Smooth muscle cell (in vitro differentiated cells): Measurements from ENCODE around the gene PODN. TPM values are rescaled to one million over a fixed set of nuclear protein-coding genes. Genes with fewer than 3 reads are reported as not detected.

ENCODE experiments used
- DNase-seq: peaks from one replicate; lab custom pipeline; 2025; ENCODE audit not compliant: unreplicated experiment; lab: John Stamatoyannopoulos, UW
- H2AFZ ChIP-seq: fragments of 200-600 bp; sonication (generic); 2 replicates; pipeline ENCODE4 v1.6.0; 2016; ENCODE audit warnings: antibody characterized with exemption, low read depth, mild to moderate bottlenecking
- H3F3A ChIP-seq: fragments of 200-600 bp; sonication (generic); 2 replicates; pipeline ENCODE4 v1.6.0; 2017; ENCODE audit warnings: antibody characterized with exemption, low read depth
- H3K27ac ChIP-seq: fragments of 200-600 bp; sonication (generic); 2 replicates; pipeline ENCODE4 v1.5.1; 2016; ENCODE audit warnings: low read depth, mild to moderate bottlenecking
- H3K27me3 ChIP-seq: fragments of 200-600 bp; sonication (generic); 2 replicates; pipeline ENCODE4 v1.6.1; 2016; ENCODE audit warnings: low read depth, mild to moderate bottlenecking
- H3K36me3 ChIP-seq: fragments of 200-600 bp; sonication (generic); 2 replicates; pipeline ENCODE4 v1.5.1; 2016; ENCODE audit warnings: low read depth
- H3K4me1 ChIP-seq: fragments of 200-600 bp; sonication (generic); 2 replicates; pipeline ENCODE4 v1.5.1; 2016; ENCODE audit warnings: low read depth
- H3K4me2 ChIP-seq: fragments of 200-600 bp; sonication (generic); 2 replicates; pipeline ENCODE4 v1.6.0; 2016; ENCODE audit warnings: mild to moderate bottlenecking
- H3K4me3 ChIP-seq: fragments of 200-600 bp; sonication (generic); 2 replicates; pipeline ENCODE4 v1.5.1; 2016; ENCODE audit warnings: mild to moderate bottlenecking
- H3K79me2 ChIP-seq: fragments of 200-600 bp; sonication (generic); 2 replicates; pipeline ENCODE4 v1.6.0; 2016; ENCODE audit warnings: low read depth, mild to moderate bottlenecking
- H3K9ac ChIP-seq: fragments of 200-600 bp; sonication (generic); 2 replicates; pipeline ENCODE4 v1.6.0; 2016; ENCODE audit warnings: low read depth
- H3K9me3 ChIP-seq: fragments of 200-600 bp; sonication (generic); replicated peaks from 2 replicates; pipeline ENCODE4 v1.5.1; 2016; ENCODE audit warnings: low read depth
- H4K20me1 ChIP-seq: fragments of 200-600 bp; sonication (generic); 2 replicates; pipeline ENCODE4 v1.6.0; 2016; ENCODE audit warnings: low read depth
- CTCF ChIP-seq: fragments of 200-600 bp; sonication (generic); IDR thresholded peaks from 2 replicates; pipeline ENCODE4 v1.5.1; 2017; ENCODE audit warnings: borderline replicate concordance, mild to moderate bottlenecking, antibody characterized with exemption; ENCODE audit not compliant: insufficient read depth, poor library complexity, severe bottlenecking
- WGBS: methylation state at CpG from one replicate; pipeline ENCODE4 v1.1.7; 2016; ENCODE audit warnings: low lambda C conversion rate; 5-methylcytosine and 5-hydroxymethylcytosine counted together
- polyA plus RNA-seq: library from polyadenylated mRNA; unstranded; fragments of >200 nt; fragmentation: Nextera tagmentation; extraction: Ambion mirVana; gene quantifications from 2 replicates; pipeline ENCODE4 v1.2.1, GENCODE V29; 2016
- total RNA-seq: library from RNA; depleted of rRNA; stranded (reverse); fragments of >200 nt; gene quantifications from 2 replicates; pipeline ENCODE4 v1.2.3, GENCODE V29; 2014

The PODN gene
- total and polyA plus RNA-seq, 2 experiments from 2014 or later = 0.27 to 0.45 TPM

DNA sequence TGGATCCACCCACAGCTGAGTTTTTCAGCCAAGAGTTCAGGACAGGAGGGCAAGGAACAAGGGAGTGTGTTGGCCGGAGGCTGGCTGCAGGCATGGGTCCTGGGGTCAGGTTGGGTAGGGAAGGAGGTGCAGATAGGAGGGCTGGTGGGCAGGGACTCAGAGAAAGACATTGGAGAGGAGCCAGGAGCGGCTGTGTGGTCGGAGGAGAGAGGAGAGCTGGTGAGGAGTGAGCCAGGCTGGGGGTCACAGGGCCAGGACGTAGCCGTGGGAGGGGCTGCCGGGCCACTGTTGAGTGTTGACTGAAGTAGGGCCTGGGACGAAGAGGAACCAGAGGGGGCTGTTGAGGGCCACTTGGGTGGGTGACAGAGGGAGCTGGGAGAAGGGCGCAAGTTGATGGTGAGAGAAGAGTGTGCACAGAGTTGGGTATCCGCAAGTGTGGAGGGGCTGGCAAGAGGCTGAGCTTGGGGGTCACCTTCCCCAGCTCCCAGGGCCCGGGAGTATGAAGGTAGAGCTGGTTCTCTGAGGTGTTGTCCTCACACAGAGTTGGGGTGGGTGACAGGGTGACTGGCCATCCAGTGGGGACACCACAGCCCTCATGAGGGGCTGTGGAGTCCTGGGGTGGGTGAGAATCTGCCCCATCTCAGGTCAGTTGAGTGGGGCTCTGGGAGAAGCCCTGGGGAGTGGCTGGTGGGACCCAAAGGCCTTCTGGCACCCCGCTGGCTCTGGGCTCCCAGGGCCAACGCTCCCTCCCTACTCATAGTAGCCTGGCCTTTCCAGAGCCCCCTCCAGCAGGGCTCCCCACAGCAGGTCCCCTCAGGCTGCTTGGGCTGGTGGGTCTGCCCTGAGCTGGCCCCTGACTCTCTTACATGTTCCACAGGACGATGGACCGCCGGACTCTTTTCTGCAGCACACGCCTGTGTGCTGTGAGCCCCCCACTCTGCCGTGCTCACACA lies 21.9 kb downstream of the PODN start:
- Histone ChIP-seq H3K9ac (no peak overlapping the region), H2AFZ (no peak overlapping the region), H3K4me1 (no peaks in the 10 kb centered on the region), H3K4me3 (no peak overlapping the region), H3K79me2 (no peaks in the 10 kb centered on the region), H3K9me3 (no peaks in the 10 kb centered on the region), H3F3A (no peaks in the 10 kb centered on the region), H3K4me2 (no peak overlapping the region), H4K20me1 (no peaks in the 10 kb centered on the region), H3K36me3 (no peaks in the 10 kb centered on the region), H3K27me3 (no peaks in the 10 kb centered on the region), H3K27ac (no peak overlapping the region)
- 86% methylated on average over 16 of the region's 17 CpGs for WGBS
- TF ChIP-seq CTCF = no peak
- no peak for DNase-seq

GRCh38 chr1:53084589-53084971 lies 22.6 kb downstream of the PODN start:
- H3K4me2 ChIP-seq = no peak overlapping the region
- no peaks in the 10 kb centered on the region for H3K9me3 ChIP-seq
- H3K79me2 ChIP-seq = no peaks in the 10 kb centered on the region
- H4K20me1 ChIP-seq = no peaks in the 10 kb centered on the region
- H3K27me3 ChIP-seq = no peaks in the 10 kb centered on the region
- no peak overlapping the region for H3K4me3 ChIP-seq
- no peaks in the 10 kb centered on the region for H3K4me1 ChIP-seq
- 92% methylated on average over 8 of the region's 8 CpGs for WGBS
- no peak for TF ChIP-seq CTCF
- H3K27ac ChIP-seq = no peak overlapping the region
- no peaks in the 10 kb centered on the region for H3K36me3 ChIP-seq
- DNase-seq = no peak
- no peaks in the 10 kb centered on the region for H3F3A ChIP-seq
- H3K9ac ChIP-seq = no peak overlapping the region
- no peak overlapping the region for H2AFZ ChIP-seq

GRCh38 chr1:53085405-53085804 lies 23.4 kb downstream of the PODN start:
- no peak overlapping the region for H3K4me2 ChIP-seq
- no peak for TF ChIP-seq CTCF
- H3K79me2 ChIP-seq = no peaks in the 10 kb centered on the region
- DNase-seq = no peak
- no peaks in the 10 kb centered on the region for H3K36me3 ChIP-seq
- WGBS = 92% methylated on average over 8 of the region's 8 CpGs
- no peaks in the 10 kb centered on the region for H3F3A ChIP-seq
- no peak overlapping the region for H3K4me3 ChIP-seq
- no peaks in the 10 kb centered on the region for H4K20me1 ChIP-seq
- H3K9ac ChIP-seq = no peak overlapping the region
- H2AFZ ChIP-seq = no peak overlapping the region
- H3K4me1 ChIP-seq = no peaks in the 10 kb centered on the region
- H3K27me3 ChIP-seq = no peaks in the 10 kb centered on the region
- no peaks in the 10 kb centered on the region for H3K9me3 ChIP-seq
- no peak overlapping the region for H3K27ac ChIP-seq

- H3K27ac ChIP-seq = no peak overlapping the region
- H3K4me2 ChIP-seq = no peak overlapping the region
- no peaks in the 10 kb centered on the region for H3K36me3 ChIP-seq
- no peak for DNase-seq
- no peak overlapping the region for H2AFZ ChIP-seq
- H4K20me1 ChIP-seq = no peaks in the 10 kb centered on the region
- H3K9ac ChIP-seq = no peak overlapping the region
- H3K79me2 ChIP-seq = no peaks in the 10 kb centered on the region
- WGBS = 82% methylated on average over 4 of the region's 4 CpGs
- H3K27me3 ChIP-seq = no peaks in the 10 kb centered on the region
- no peaks in the 10 kb centered on the region for H3F3A ChIP-seq
- no peak for TF ChIP-seq CTCF
- H3K9me3 ChIP-seq = no peaks in the 10 kb centered on the region
- H3K4me1 ChIP-seq = no peaks in the 10 kb centered on the region
- no peak overlapping the region for H3K4me3 ChIP-seq
These were observed 24.6 kb downstream of the PODN start for GRCh38 chr1:53086491-53087070.
